B cell (primary cell): ENCODE measurements around the gene AP2S1. TPM values are rescaled to one million over a fixed set of nuclear protein-coding genes. Genes with fewer than 3 reads are reported as not detected.

Source experiments
- ATAC-seq: fragments of 200-7000 bp; cut with Tn5 transposase; one replicate; pipeline ENCODE4 v1.10.0; 2021; ENCODE audit warnings: low read depth, mild to moderate bottlenecking, moderate number of reproducible peaks, moderate library complexity
- CTCF ChIA-PET: fragments of 350-600 bp; sonication (Branson Sonifier 250); formaldehyde crosslinking; loops from one replicate; lab custom pipeline; 2021; ENCODE audit warnings: antibody characterized with exemption, inconsistent platforms; lab: Charles Lee
- POLR2A ChIA-PET: fragments of 350-600 bp; sonication (Branson Sonifier 250); formaldehyde crosslinking; loops from one replicate; lab custom pipeline; 2021; ENCODE audit warnings: antibody characterized with exemption; lab: Charles Lee
- DNase-seq: peaks from one replicate; pipeline ENCODE4 v3.0.0; 2013
- H2AFZ ChIP-seq: 2 replicates; pipeline ENCODE4 v1.6.1; 2012; ENCODE audit warnings: mild to moderate bottlenecking, low read depth, low read length; ENCODE audit not compliant: insufficient read depth, poor library complexity, severe bottlenecking
- H3K27ac ChIP-seq, 2 donors: 1 replicate in 1 of 2; 2 replicates in 1 of 2; pipeline ENCODE4 v1.5.1; 2012 to 2013; ENCODE audit warnings: low read length in 2 of 2, mild to moderate bottlenecking in 2 of 2, moderate library complexity in 1 of 2
- H3K27me3 ChIP-seq, 4 experiments: fragments of 200-600 bp in 1 of 4; sonication (generic) in 1 of 4; replicated peaks in 1 of 4; 1 replicate in 2 of 4; 2 replicates in 2 of 4; pipeline versions ENCODE4 v1.6.1 to v1.7.0; 2013 to 2016; ENCODE audit warnings: low read length in 3 of 4, mild to moderate bottlenecking in 2 of 4, mixed read lengths in 1 of 4, moderate library complexity in 1 of 4; ENCODE audit not compliant: insufficient read depth in 4 of 4, control insufficient read depth in 3 of 4; ENCODE audit errors: control extremely low read depth in 1 of 4
- H3K36me3 ChIP-seq, 2 experiments: replicated peaks in 1 of 2; 1 replicate in 1 of 2; 2 replicates in 1 of 2; pipeline versions ENCODE4 v1.6.1 to v1.7.1; 2013; ENCODE audit warnings: low read length in 1 of 2; ENCODE audit not compliant: insufficient read depth in 2 of 2, control insufficient read depth in 1 of 2; ENCODE audit errors: control extremely low read depth in 1 of 2, extremely low read depth in 1 of 2
- H3K4me1 ChIP-seq, 2 donors: fragments of 200-600 bp in 1 of 2; sonication (generic) in 1 of 2; 1 replicate in 1 of 2; 2 replicates in 1 of 2; pipeline versions ENCODE4 v1.5.1 to v1.6.1; 2013 to 2017; ENCODE audit warnings: low read length in 2 of 2; ENCODE audit not compliant: control insufficient read depth in 2 of 2, insufficient read depth in 2 of 2
- H3K4me2 ChIP-seq: replicated peaks from 2 replicates; pipeline ENCODE3; 2012; ENCODE audit warnings: mild to moderate bottlenecking, low read depth, low read length; ENCODE audit not compliant: poor library complexity, severe bottlenecking
- H3K4me3 ChIP-seq, 5 experiments: fragments of 200-600 bp in 1 of 5; sonication (generic) in 1 of 5; 1 replicate in 3 of 5; 2 replicates in 2 of 5; pipeline versions ENCODE4 v1.5.1 to v1.7.0; 2011 to 2016; ENCODE audit warnings: low read length in 4 of 5, mild to moderate bottlenecking in 4 of 5, low read depth in 2 of 5, control low read depth in 1 of 5, moderate library complexity in 1 of 5; ENCODE audit not compliant: insufficient read depth in 1 of 5; ENCODE audit errors: control extremely low read depth in 1 of 5, extremely low read depth in 1 of 5
- H3K79me2 ChIP-seq: fragments of 200-600 bp; sonication (generic); one replicate; pipeline ENCODE4 v1.6.0; 2016; ENCODE audit warnings: low read length; ENCODE audit not compliant: control insufficient read depth, insufficient read depth
- H3K9ac ChIP-seq: fragments of 200-600 bp; sonication (generic); 2 replicates; pipeline ENCODE4 v1.6.1; 2017; ENCODE audit warnings: mild to moderate bottlenecking, low read length, moderate library complexity
- H3K9me3 ChIP-seq, 3 donors: one replicate each; pipeline versions ENCODE4 v1.6.1 to v1.7.1; 2013; ENCODE audit warnings: low read length in 2 of 3; ENCODE audit not compliant: control insufficient read depth in 2 of 3, insufficient read depth in 1 of 3; ENCODE audit errors: control extremely low read depth in 1 of 3
- H4K20me1 ChIP-seq: 2 replicates; pipeline ENCODE4 v1.6.0; 2012; ENCODE audit warnings: mild to moderate bottlenecking, low read length; ENCODE audit not compliant: insufficient read depth, control insufficient read depth, poor library complexity, severe bottlenecking
- H3K27ac Mint-ChIP-seq: one replicate; pipeline ENCODE4 v1.8.0; 2021; ENCODE audit warnings: mixed read lengths
- H3K27me3 Mint-ChIP-seq: one replicate; pipeline ENCODE4 v1.8.0; 2021; ENCODE audit warnings: mixed read lengths
- H3K4me1 Mint-ChIP-seq: one replicate; pipeline ENCODE4 v1.8.0; 2021; ENCODE audit warnings: mixed read lengths
- H3K4me3 Mint-ChIP-seq: one replicate; pipeline ENCODE4 v1.8.0; 2021; ENCODE audit warnings: mixed read lengths
- H3K9me3 Mint-ChIP-seq: one replicate; pipeline ENCODE4 v1.8.0; 2022; ENCODE audit warnings: mixed read lengths; ENCODE audit not compliant: insufficient read depth
- CTCF ChIP-seq: fragments of 200-600 bp; IDR thresholded peaks from one replicate; pipeline ENCODE4 v1.8.0; 2022; ENCODE audit warnings: antibody characterized with exemption, mild to moderate bottlenecking
- EZH2 ChIP-seq: IDR thresholded peaks from 2 replicates; pipeline ENCODE4 v1.6.1; 2012; ENCODE audit warnings: borderline replicate concordance, low read depth, mild to moderate bottlenecking, moderate library complexity, low read length; ENCODE audit not compliant: insufficient read depth, poor library complexity, severe bottlenecking
- WGBS: methylation state at CpG from one replicate; pipeline ENCODE4 v1.1.5; 2013; ENCODE audit warnings: missing lambda C conversion rate; ENCODE audit not compliant: insufficient coverage; 5-methylcytosine and 5-hydroxymethylcytosine counted together
- intact Hi-C: fragments of 100-400 bp; cut with micrococcal nuclease; formaldehyde crosslinking; loops from one replicate; pipeline ENCODE4 v1.10.0; 2022
- polyA plus RNA-seq: library from polyadenylated mRNA; depleted of rRNA; stranded (reverse); fragments of >200 nt; gene quantifications from 2 replicates; pipeline ENCODE4 v1.2.3, GENCODE V29; 2012
- total RNA-seq, 2 donors: library from RNA; stranded (reverse); fragments of 120-200 nt in 1 of 2; gene quantifications; 1 replicate in 1 of 2; 2 replicates in 1 of 2; pipeline versions ENCODE4 v1.2.3 to v1.2.4, GENCODE V29; 2013 to 2022

The AP2S1 gene
- total and polyA plus RNA-seq, 2 donors (not counting 1 experiment from before 2014, with no cell fraction given), result 47.2 to 51.3 TPM

GRCh38 chr19:46866407-46867136 is 15.9 kb upstream of the AP2S1 start:
- ChIA-PET CTCF (interaction anchor here (0.6 kb wide), 1 partner anchor 74 kb away, joined by 5 read pairs; no protein-coding TSS in a partner anchor), POLR2A (no interaction called here)
- no peaks in the 10 kb centered on the region for H3K9me3 Mint-ChIP-seq
- Histone ChIP-seq H3K4me1 (peaks cover 19 to 25% of the 10 kb centered on the region in 2 donors), H3K27ac (no peak overlapping the region), H3K9me3 (no peaks in the 10 kb centered on the region), H4K20me1 (peaks cover 36% of the 10 kb centered on the region), H2AFZ (no peak overlapping the region), H3K79me2 (peaks cover 92% of the 10 kb centered on the region), H3K27me3 (no peaks in the 10 kb centered on the region), H3K36me3 (no peaks in the 10 kb centered on the region), H3K4me2 (no peak overlapping the region), H3K9ac (no peak overlapping the region), H3K4me3 (no peak overlapping the region)
- no CpG with 5 or more reads among the region's 3 CpGs for whole genome bisulfite sequencing
- DNase-seq (no peak), ATAC-seq (no peak)
- intact Hi-C loops, result loop anchor here (10.0 kb wide), 1 partner anchor 388 kb away; the partner anchor contains the start of gene CCDC9
- H3K27me3 Mint-ChIP-seq, result no peaks in the 10 kb centered on the region
- peaks cover 29% of the 10 kb centered on the region for H3K4me1 Mint-ChIP-seq
- H3K27ac Mint-ChIP-seq, result peak overlapping the region; percentile 22
- TF ChIP-seq CTCF (no peak), EZH2 (no peak)
- no peak overlapping the region for H3K4me3 Mint-ChIP-seq
